HG03558 (cell line): ENCODE results near the gene ZFPM1.

Experiments used
- ATAC-seq: cut with Tn5 transposase; IDR thresholded peaks from one replicate; pipeline ENCODE4 v1.9.1; 2021; ENCODE audit warnings: moderate number of reproducible peaks; ENCODE audit not compliant: unreplicated experiment; ENCODE audit errors: extremely low read depth

Gene ZFPM1

DNA sequence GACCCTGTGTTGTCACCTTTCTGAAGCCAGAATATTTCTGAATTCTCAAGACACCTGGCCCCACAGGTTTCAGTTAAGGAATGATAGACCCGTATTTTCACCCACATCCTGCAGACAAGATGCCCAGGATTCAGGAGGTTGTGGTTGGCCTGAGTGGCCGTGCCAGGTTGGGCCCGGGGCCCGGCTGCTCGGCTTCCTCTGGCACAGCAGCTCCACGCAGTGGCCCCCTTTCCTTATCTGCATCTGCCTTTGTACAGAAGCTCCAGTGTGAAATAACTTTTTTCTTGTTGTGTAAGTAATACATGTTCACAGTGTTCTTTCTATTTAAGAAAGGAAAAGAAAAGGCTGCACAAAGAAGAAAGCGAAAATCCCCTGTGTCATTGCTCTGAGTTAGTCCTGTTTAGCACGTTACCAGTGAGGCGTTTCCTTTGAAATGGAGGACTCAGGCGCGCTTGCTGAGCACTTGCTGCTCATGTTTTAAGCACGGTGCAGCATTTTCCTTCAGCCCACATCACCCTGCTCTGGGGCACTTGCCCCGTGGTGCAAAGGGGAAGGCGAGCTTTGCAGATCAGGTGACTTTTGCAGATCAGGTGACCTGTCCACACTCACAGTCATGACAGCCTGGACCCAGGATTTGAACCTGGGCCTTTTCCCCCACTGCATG is 130.0 kb downstream of the ZFPM1 start:
- ATAC-seq = no peak

DNA sequence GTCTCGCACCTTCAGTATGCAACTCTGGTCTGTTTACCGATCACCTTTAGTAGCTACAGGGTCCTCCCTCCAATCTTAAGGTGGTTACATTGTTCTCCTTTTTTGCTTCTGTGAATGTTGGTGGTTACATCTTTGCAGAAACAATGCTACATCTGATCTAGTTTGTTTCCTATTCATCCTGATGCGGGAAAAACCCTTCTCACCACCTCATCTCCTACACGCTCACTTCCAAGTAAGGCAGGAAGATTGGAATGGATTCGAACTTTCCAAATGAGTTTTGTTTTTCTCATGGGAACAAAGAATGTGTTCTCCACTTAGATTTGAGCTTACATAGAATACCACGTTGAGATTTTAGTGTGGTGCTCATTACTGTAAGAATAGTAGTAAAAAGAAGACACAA is 131.6 kb downstream of the ZFPM1 start:
- ATAC-seq = no peak

DNA sequence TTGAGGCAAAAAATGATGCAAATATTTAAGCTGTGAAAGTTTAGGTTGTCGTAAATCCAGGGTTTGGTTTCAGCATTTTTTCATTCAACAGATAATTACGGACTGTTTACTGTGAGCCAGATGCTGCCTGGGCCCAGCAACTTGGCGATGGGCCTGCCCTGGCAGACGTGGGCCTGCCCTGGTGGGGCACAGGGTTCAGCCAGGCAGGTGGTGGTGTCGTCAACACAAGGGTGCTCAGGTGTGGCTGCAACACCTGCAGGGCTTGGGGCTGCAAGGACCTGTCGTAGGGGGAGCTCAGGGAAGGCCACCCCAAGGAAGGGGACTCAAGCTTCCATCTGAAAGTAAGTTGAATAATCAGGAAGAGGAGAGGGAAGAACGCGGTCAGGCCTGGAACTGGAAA is 132.2 kb downstream of the ZFPM1 start:
- ATAC-seq = no peak

DNA sequence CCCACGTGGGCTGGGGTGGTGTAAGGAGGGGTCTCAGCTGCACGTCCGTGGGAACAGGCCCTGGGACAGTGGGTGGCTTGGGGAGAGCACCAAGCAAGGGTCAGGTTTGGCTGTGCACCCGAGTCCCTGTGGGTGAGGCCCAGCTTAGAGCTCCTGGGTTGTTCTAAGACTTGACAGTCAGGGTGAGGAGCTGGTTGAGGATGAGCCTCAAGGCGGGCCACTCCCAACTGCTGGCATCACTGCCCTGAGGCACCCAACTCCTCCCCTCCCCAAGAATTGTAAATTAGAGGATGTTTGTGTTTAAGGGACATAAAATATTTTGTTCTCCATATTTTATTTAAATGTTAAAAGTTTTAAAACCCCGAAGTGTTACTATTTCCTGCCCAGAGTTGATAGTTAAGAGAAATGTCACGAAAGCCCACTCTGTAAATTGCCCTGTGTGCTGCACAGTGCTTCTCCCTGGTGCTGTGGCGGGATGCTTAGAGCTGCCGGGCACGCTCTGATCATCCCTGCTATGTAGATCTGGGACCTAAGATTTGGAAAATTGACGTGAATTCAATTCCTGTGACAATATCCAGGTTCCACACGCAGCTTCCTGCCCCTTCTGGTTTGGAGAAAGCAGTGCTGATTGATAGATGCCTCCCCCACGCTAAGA is 133.0 kb downstream of the ZFPM1 start:
- ATAC-seq = no peak
